ENCODE measurements around the gene OR56A1.

The OR56A1 gene

DNA sequence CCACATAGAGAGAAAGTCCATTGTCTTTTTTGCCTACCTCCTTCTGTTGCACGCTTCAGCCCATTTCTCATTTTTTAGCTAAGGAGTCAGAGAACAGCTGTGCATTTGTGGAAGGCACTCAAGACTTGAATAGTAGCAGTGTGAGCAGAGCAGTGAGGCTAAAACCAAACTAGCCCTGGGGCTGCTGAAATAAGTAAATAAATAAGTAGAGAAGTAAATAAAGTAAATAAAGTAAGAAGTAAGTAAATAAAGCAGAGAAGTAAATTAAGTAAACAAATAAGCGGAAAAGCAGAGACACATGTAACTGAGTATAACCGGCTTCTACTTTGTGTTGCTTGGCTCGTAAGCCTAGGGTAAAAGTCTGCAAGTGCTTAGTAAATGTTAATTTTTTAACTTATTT is 41.4 kb downstream of the OR56A1 start:
- Histone ChIP-seq H3K27me3 (replicated peaks; ENCODE audit: control insufficient read depth, insufficient read depth, low read length) (peaks cover under 1% of the 10 kb centered on the region), H3K36me3 (ENCODE audit: control insufficient read depth, insufficient read depth, low read length, severe bottlenecking) (no peaks in the 10 kb centered on the region), H3K9ac (ENCODE audit: low read length) (no peak overlapping the region), H3K4me3 (ENCODE audit: low read length) (no peak overlapping the region), H3K9me3 (ENCODE audit: control insufficient read depth, low read length) (no peaks in the 10 kb centered on the region), H3K4me1 (ENCODE audit: control insufficient read depth, insufficient read depth, low read length) (peaks cover 12% of the 10 kb centered on the region)
- no peak for DNase-seq (ENCODE audit: low read depth)

DNA sequence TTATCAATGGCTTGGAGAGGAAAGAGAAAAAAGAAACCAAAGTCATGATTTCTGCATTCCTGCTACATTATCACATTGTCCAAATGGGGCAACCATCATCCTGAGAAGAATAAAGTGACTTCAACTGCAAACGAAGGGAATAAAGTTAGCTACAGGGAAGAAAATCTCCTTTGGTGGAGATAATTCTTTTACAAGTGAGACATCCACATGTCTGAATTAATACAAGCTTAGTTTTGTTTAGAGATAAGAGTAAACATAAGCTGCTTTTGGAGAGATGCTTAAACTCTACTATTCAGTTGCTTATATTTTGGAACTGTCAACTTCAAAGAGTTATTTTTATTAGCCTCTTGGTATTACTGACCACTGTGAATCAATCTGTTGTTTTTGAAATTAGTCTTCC is 43.7 kb downstream of the OR56A1 start, which contains the start of gene OR52L1:
Gene OR52L1, minus strand, starts transcription at position 101 of the 400 bp plus-strand sequence. Its CDS starts 55 bp downstream, at position 46.
- Histone ChIP-seq H3K27me3 (replicated peaks; ENCODE audit: control insufficient read depth, insufficient read depth, low read length) (peaks cover 3% of the 10 kb centered on the region), H3K9ac (ENCODE audit: low read length) (no peak within 1 kb of the TSS), H3K36me3 (ENCODE audit: control insufficient read depth, insufficient read depth, low read length, severe bottlenecking) (no peaks in the 10 kb centered on the region), H3K4me1 (ENCODE audit: control insufficient read depth, insufficient read depth, low read length) (peaks cover 4% of the 10 kb centered on the region), H3K9me3 (ENCODE audit: control insufficient read depth, low read length) (no peaks in the 10 kb centered on the region), H3K4me3 (ENCODE audit: low read length) (no peak within 1 kb of the TSS)
- DNase-seq (ENCODE audit: low read depth): no peak

DNA sequence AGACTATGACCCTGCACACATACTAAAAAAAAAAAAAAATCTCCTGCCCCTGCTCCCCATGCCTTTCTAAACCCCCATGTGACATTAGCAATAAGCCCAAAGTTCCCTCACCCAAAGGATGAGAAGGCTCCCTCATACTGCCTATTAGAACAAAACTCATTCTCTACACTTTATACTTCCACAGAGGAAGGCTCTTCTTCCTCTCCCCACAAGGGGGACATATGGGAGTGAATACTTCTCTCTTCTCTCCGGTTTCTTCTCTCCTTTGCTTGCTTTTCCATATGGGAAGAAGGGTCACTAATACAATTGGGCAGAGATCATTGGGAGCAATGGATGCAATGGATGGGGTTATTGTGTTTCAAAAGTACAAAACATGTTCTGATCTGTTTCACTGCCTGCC is 47.1 kb downstream of the OR56A1 start:
- H3K27me3 ChIP-seq (replicated peaks; ENCODE audit: control insufficient read depth, insufficient read depth, low read length): peaks cover 3% of the 10 kb centered on the region

DNA sequence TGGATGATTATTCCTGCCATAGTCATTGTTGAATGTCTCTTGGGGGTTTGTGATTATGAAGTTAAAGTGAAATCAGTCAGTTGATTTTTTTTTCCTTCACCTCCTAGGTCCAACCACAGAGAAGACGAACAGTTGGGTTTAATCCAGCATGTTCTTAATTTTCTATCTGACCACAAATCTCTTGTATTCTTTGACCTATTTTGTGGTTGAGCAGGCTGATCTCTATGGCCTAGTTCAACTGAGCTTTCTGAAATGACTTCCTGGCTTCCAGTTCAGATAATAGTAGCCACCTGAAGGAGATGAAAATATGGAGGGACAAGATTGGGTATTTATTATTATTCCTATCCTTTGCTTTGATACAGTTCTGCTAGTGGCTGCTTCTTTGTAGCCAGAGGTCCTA is 57.0 kb downstream of the OR56A1 start:
- no peaks in the 10 kb centered on the region for H3K27me3 ChIP-seq (replicated peaks; ENCODE audit: control insufficient read depth, insufficient read depth, low read length)
- no peak overlapping the region for H3K4me3 ChIP-seq (ENCODE audit: low read length)
- no peak for DNase-seq (ENCODE audit: low read depth)
- H3K36me3 ChIP-seq (ENCODE audit: control insufficient read depth, insufficient read depth, low read length, severe bottlenecking): no peaks in the 10 kb centered on the region
- H3K9me3 ChIP-seq (ENCODE audit: control insufficient read depth, low read length): no peaks in the 10 kb centered on the region
- H3K4me1 ChIP-seq (ENCODE audit: control insufficient read depth, insufficient read depth, low read length): no peaks in the 10 kb centered on the region
- no peak overlapping the region for H3K9ac ChIP-seq (ENCODE audit: low read length)

More for the DNA sequence above, 47.1 kb downstream of the OR56A1 start:
- no peaks in the 10 kb centered on the region for H3K4me1 ChIP-seq (ENCODE audit: control insufficient read depth, insufficient read depth, low read length)
- no peak for DNase-seq (ENCODE audit: low read depth)
- no peak overlapping the region for H3K4me3 ChIP-seq (ENCODE audit: low read length)
- H3K9ac ChIP-seq (ENCODE audit: low read length): no peak overlapping the region
- H3K36me3 ChIP-seq (ENCODE audit: control insufficient read depth, insufficient read depth, low read length, severe bottlenecking): no peaks in the 10 kb centered on the region
- H3K9me3 ChIP-seq (ENCODE audit: control insufficient read depth, low read length): peaks cover 24% of the 10 kb centered on the region

Data from adipocyte (in vitro differentiated cells).